Type B pancreatic cell (in vitro differentiated cells): ENCODE measurements around the gene TERT. TPM values are rescaled to one million over a fixed set of nuclear protein-coding genes. Genes with fewer than 3 reads are reported as not detected.

Experiments
- DNase-seq: peaks from one replicate; pipeline ENCODE4 v3.0.0; 2021; ENCODE audit warnings: mixed read lengths; ENCODE audit not compliant: unreplicated experiment; ENCODE audit errors: extremely low spot score
- H3K27ac Mint-ChIP-seq: 2 replicates; pipeline ENCODE4 v1.8.0; 2021; ENCODE audit warnings: mild to moderate bottlenecking, mixed read lengths
- H3K27me3 Mint-ChIP-seq: 2 replicates; pipeline ENCODE4 v1.8.0; 2021; ENCODE audit warnings: mixed read lengths
- H3K36me3 Mint-ChIP-seq: 2 replicates; pipeline ENCODE4 v1.8.0; 2021; ENCODE audit warnings: mixed read lengths
- H3K4me1 Mint-ChIP-seq: one replicate; pipeline ENCODE4 v1.8.0; 2021; ENCODE audit warnings: mixed read lengths; ENCODE audit not compliant: unreplicated experiment
- H3K4me3 Mint-ChIP-seq: 2 replicates; pipeline ENCODE4 v1.8.0; 2021; ENCODE audit warnings: mild to moderate bottlenecking, mixed read lengths
- H3K9me3 Mint-ChIP-seq: 2 replicates; pipeline ENCODE4 v1.8.0; 2021; ENCODE audit warnings: mixed read lengths
- total RNA-seq: library from RNA; stranded (reverse); gene quantifications from 2 replicates; pipeline ENCODE4 v1.2.1, GENCODE V29; 2021; ENCODE audit warnings: low replicate concordance
- TF ChIP-seq, protein P1 (sequence below): fragments of 200-600 bp; sonication (generic); conservative IDR thresholded peaks from 2 replicates; pipeline ENCODE4 v1.5.0; 2021; ENCODE audit warnings: antibody characterized with exemption, mild to moderate bottlenecking

TERT gene
- total RNA-seq, 1 donor from 2014 or later = 2.4 TPM

DNA sequence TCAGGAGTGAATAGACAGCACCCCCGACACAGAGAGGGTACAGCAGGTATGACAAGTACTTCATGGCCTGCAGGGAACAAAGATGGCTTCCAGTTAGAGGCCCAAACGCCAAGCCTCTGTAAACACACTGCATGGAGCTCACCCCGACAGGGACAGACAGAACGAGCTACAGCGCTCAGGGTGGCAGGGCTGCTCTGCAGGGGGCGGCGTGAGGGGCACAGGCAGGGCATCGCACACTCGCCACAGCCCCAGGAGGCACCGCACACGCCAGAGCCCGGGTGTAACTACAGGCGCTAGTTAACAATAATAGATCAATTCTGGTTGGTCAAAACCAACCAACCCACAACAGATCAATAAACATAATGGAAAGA, 28.9 kb upstream of the TERT start:
- no peaks in the 10 kb centered on the region for H3K27me3 Mint-ChIP-seq
- H3K4me1 Mint-ChIP-seq = peaks cover 5% of the 10 kb centered on the region
- peaks cover 7% of the 10 kb centered on the region for H3K9me3 Mint-ChIP-seq
- H3K4me3 Mint-ChIP-seq = no peak overlapping the region
- no peak overlapping the region for H3K27ac Mint-ChIP-seq
- TF ChIP-seq, protein P1, sequence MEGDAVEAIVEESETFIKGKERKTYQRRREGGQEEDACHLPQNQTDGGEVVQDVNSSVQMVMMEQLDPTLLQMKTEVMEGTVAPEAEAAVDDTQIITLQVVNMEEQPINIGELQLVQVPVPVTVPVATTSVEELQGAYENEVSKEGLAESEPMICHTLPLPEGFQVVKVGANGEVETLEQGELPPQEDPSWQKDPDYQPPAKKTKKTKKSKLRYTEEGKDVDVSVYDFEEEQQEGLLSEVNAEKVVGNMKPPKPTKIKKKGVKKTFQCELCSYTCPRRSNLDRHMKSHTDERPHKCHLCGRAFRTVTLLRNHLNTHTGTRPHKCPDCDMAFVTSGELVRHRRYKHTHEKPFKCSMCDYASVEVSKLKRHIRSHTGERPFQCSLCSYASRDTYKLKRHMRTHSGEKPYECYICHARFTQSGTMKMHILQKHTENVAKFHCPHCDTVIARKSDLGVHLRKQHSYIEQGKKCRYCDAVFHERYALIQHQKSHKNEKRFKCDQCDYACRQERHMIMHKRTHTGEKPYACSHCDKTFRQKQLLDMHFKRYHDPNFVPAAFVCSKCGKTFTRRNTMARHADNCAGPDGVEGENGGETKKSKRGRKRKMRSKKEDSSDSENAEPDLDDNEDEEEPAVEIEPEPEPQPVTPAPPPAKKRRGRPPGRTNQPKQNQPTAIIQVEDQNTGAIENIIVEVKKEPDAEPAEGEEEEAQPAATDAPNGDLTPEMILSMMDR = no peak
- peak; percentile 53 for DNase-seq
- H3K36me3 Mint-ChIP-seq = peaks cover 22% of the 10 kb centered on the region

- TF ChIP-seq, protein P1 = no peak
- Mint-ChIP-seq H3K27me3 (no peaks in the 10 kb centered on the region), H3K9me3 (peaks cover under 1% of the 10 kb centered on the region), H3K4me1 (no peaks in the 10 kb centered on the region), H3K27ac (no peak overlapping the region), H3K4me3 (no peak overlapping the region), H3K36me3 (peaks cover 16% of the 10 kb centered on the region)
- DNase-seq = peak; percentile 66
These were observed 28.3 kb upstream of the TERT start for GRCh38 chr5:1322955-1323802.

DNA sequence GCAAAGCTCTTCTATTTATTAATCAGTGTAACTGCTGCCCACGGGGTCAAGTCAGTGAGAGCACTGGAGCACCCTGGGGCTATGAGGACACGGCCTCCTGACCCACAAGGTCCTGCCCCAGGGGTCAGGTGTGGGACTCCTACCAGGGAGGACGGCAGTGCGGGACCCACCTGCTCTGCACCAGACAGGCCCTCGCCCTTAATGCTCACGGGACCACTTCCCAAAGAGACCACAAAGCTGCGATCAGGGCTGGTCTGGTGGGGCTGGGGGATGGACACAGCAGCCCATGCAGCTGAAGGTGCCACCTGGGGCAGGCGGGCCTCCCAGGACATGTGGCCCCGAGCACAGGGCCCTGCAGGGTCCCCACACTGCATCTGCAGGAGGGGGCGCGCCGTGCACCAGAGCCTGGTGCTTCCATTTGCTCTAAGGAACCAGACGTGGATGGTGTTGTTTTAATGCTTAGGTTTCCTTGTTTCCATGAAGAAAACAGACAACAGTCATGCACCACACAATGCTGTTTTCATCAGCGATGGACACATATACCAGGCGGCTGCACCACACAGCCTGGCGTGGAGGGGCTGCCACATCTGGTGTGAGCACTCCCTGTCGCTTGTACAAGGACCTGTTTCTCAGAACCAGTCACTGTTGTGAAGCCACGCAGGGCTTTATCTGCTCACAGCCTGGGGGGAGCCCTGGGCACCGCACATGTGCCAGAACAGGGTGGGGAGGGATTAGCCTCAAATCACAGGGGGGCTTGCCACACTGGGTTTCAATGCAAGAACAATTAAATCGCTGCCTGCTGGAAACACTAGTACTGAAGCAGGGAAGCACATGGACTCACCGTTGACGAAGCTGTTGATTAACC, 27.4 kb upstream of the TERT start:
- Mint-ChIP-seq H3K9me3 (no peaks in the 10 kb centered on the region), H3K27me3 (no peaks in the 10 kb centered on the region), H3K4me3 (no peak overlapping the region), H3K4me1 (no peaks in the 10 kb centered on the region), H3K27ac (no peak overlapping the region), H3K36me3 (peaks cover 11% of the 10 kb centered on the region)
- TF ChIP-seq, protein P1 = no peak
- peak; percentile 63 for DNase-seq

GRCh38 chr5:1321576-1321975, 26.7 kb upstream of the TERT start:
- H3K4me1 Mint-ChIP-seq = peaks cover 5% of the 10 kb centered on the region
- peaks cover 4% of the 10 kb centered on the region for H3K36me3 Mint-ChIP-seq
- no peaks in the 10 kb centered on the region for H3K27me3 Mint-ChIP-seq
- DNase-seq = peak; percentile 62
- H3K27ac Mint-ChIP-seq = no peak overlapping the region
- H3K9me3 Mint-ChIP-seq = no peaks in the 10 kb centered on the region
- no peak overlapping the region for H3K4me3 Mint-ChIP-seq
- TF ChIP-seq, protein P1 = no peak

DNA sequence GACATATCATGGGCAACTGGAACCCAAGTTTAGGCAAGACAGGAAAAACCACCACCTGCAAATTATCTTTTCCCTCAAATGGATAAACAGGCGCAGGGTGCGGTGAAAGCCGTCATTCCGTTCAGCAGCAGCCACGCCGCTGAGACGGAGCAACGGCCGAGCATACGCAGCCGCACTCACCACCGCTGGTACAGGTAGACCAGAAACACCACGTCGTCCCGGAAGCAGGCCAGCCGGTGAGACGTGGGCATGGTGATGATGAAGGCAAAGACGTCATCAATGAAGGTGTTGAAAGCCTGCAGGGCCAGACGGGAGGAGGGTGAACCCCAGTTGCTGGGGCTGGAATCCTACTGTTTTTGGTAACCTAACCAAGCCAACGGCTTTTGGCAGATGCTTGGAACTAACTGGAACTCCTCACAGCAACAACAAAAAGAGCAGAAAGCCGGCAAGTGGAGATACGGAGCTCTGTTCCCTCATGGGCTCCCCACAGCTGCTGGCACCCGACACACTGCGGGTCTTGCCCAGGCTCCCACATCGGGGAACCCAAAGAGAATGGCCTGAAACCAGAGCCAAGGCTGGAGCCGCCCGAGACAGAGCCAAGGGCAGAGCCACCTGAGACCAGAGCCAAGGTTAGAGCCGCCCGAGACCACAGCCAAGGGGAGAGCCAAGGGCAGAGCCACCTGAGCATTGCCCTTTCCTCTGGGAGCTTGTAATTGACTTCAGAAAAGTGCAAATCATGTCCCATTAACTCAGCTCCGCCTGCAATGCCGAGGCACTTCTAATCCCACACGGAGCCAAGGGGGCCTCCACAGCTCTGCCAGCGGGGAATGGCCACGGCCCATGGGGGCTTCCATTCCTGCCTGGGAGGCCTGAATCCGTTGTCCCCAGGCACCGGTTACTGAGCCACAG, 25.8 kb upstream of the TERT start:
- TF ChIP-seq, protein P1 = no peak
- Mint-ChIP-seq H3K4me1 (peaks cover 10% of the 10 kb centered on the region), H3K27ac (peak overlapping the region; percentile 21), H3K27me3 (no peaks in the 10 kb centered on the region), H3K9me3 (no peaks in the 10 kb centered on the region), H3K4me3 (no peak overlapping the region), H3K36me3 (peaks cover 4% of the 10 kb centered on the region)
- DNase-seq = peak; percentile 62
